Type B pancreatic cell (in vitro differentiated cells): Measurements from ENCODE around the gene SLC13A1. TPM values are rescaled to one million over a fixed set of nuclear protein-coding genes. Genes with fewer than 3 reads are reported as not detected.

Source experiments
- DNase-seq: peaks from one replicate; pipeline ENCODE4 v3.0.0; 2021; ENCODE audit warnings: mixed read lengths; ENCODE audit not compliant: unreplicated experiment; ENCODE audit errors: extremely low spot score
- H3K27ac Mint-ChIP-seq: 2 replicates; pipeline ENCODE4 v1.8.0; 2021; ENCODE audit warnings: mild to moderate bottlenecking, mixed read lengths
- H3K27me3 Mint-ChIP-seq: 2 replicates; pipeline ENCODE4 v1.8.0; 2021; ENCODE audit warnings: mixed read lengths
- H3K36me3 Mint-ChIP-seq: 2 replicates; pipeline ENCODE4 v1.8.0; 2021; ENCODE audit warnings: mixed read lengths
- H3K4me1 Mint-ChIP-seq: one replicate; pipeline ENCODE4 v1.8.0; 2021; ENCODE audit warnings: mixed read lengths; ENCODE audit not compliant: unreplicated experiment
- H3K4me3 Mint-ChIP-seq: 2 replicates; pipeline ENCODE4 v1.8.0; 2021; ENCODE audit warnings: mild to moderate bottlenecking, mixed read lengths
- H3K9me3 Mint-ChIP-seq: 2 replicates; pipeline ENCODE4 v1.8.0; 2021; ENCODE audit warnings: mixed read lengths
- CTCF ChIP-seq: fragments of 200-600 bp; sonication (generic); conservative IDR thresholded peaks from 2 replicates; pipeline ENCODE4 v1.5.0; 2021; ENCODE audit warnings: antibody characterized with exemption, mild to moderate bottlenecking
- total RNA-seq: library from RNA; stranded (reverse); gene quantifications from 2 replicates; pipeline ENCODE4 v1.2.1, GENCODE V29; 2021; ENCODE audit warnings: low replicate concordance

Gene SLC13A1
- total RNA-seq, 1 donor from 2014 or later, result 0.07 TPM

GRCh38 chr7:123216825-123217224, 17.1 kb upstream of the SLC13A1 start:
- DNase-seq, result no peak
- H3K27me3 Mint-ChIP-seq, result no peaks in the 10 kb centered on the region
- H3K36me3 Mint-ChIP-seq, result no peaks in the 10 kb centered on the region
- H3K4me3 Mint-ChIP-seq, result no peak overlapping the region
- H3K4me1 Mint-ChIP-seq, result no peaks in the 10 kb centered on the region
- H3K27ac Mint-ChIP-seq, result no peak overlapping the region
- TF ChIP-seq CTCF, result no peak
- H3K9me3 Mint-ChIP-seq, result peaks cover 10% of the 10 kb centered on the region

- H3K4me1 Mint-ChIP-seq, result no peaks in the 10 kb centered on the region
- H3K36me3 Mint-ChIP-seq, result no peaks in the 10 kb centered on the region
- DNase-seq, result no peak
- H3K9me3 Mint-ChIP-seq, result peaks cover 10% of the 10 kb centered on the region
- TF ChIP-seq CTCF, result no peak
- no peaks in the 10 kb centered on the region for H3K27me3 Mint-ChIP-seq
- no peak overlapping the region for H3K27ac Mint-ChIP-seq
- H3K4me3 Mint-ChIP-seq, result no peak overlapping the region
These were observed 15.6 kb upstream of the SLC13A1 start for GRCh38 chr7:123215350-123215749.

- no peak for DNase-seq
- no peak overlapping the region for H3K4me3 Mint-ChIP-seq
- peaks cover 6% of the 10 kb centered on the region for H3K9me3 Mint-ChIP-seq
- no peaks in the 10 kb centered on the region for H3K4me1 Mint-ChIP-seq
- no peaks in the 10 kb centered on the region for H3K36me3 Mint-ChIP-seq
- no peak for TF ChIP-seq CTCF
- no peak overlapping the region for H3K27ac Mint-ChIP-seq
- H3K27me3 Mint-ChIP-seq, result peaks cover 3% of the 10 kb centered on the region
These were observed 11.8 kb upstream of the SLC13A1 start for GRCh38 chr7:123211545-123211944.

- Mint-ChIP-seq H3K36me3 (no peaks in the 10 kb centered on the region), H3K27me3 (peaks cover 6% of the 10 kb centered on the region), H3K27ac (no peak overlapping the region), H3K9me3 (peaks cover 6% of the 10 kb centered on the region), H3K4me1 (no peaks in the 10 kb centered on the region), H3K4me3 (no peak overlapping the region)
- DNase-seq, result no peak
- no peak for TF ChIP-seq CTCF
These were observed 11.2 kb upstream of the SLC13A1 start for GRCh38 chr7:123210986-123211385.

- no peak for TF ChIP-seq CTCF
- Mint-ChIP-seq H3K27ac (no peak overlapping the region), H3K36me3 (no peaks in the 10 kb centered on the region), H3K27me3 (peaks cover 7% of the 10 kb centered on the region), H3K4me3 (no peak overlapping the region), H3K9me3 (peaks cover 6% of the 10 kb centered on the region), H3K4me1 (no peaks in the 10 kb centered on the region)
- DNase-seq, result no peak
These were observed 10.0 kb upstream of the SLC13A1 start for GRCh38 chr7:123209786-123210185.

GRCh38 chr7:123208793-123209192, 9.0 kb upstream of the SLC13A1 start:
- no peaks in the 10 kb centered on the region for H3K4me1 Mint-ChIP-seq
- H3K27ac Mint-ChIP-seq, result no peak overlapping the region
- no peak for DNase-seq
- H3K9me3 Mint-ChIP-seq, result no peaks in the 10 kb centered on the region
- peaks cover 7% of the 10 kb centered on the region for H3K27me3 Mint-ChIP-seq
- TF ChIP-seq CTCF, result peak; percentile 54
- no peaks in the 10 kb centered on the region for H3K36me3 Mint-ChIP-seq
- H3K4me3 Mint-ChIP-seq, result no peak overlapping the region
